Stimulated activated CD4-positive, alpha-beta T cell treated with anti-CD3 and anti-CD28 coated beads, Interleukin-12 subunit alpha, Interleukin-12 subunit beta, amount 100 ng/mL, for 4 hours (primary cell): ENCODE data around the gene LBHD1.
A peak's percentile ranks its signal among the peaks of the same experiment; 100 is the strongest.
"Not testable (repeated sequence)": the region's sequence is repeated elsewhere in the genome, so short reads cannot be mapped to it uniquely, and the experiment has no call there.

Experiments used
- DNase-seq: peaks from one replicate; pipeline ENCODE4 v3.0.0-alpha.2; 2020

The LBHD1 gene

DNA sequence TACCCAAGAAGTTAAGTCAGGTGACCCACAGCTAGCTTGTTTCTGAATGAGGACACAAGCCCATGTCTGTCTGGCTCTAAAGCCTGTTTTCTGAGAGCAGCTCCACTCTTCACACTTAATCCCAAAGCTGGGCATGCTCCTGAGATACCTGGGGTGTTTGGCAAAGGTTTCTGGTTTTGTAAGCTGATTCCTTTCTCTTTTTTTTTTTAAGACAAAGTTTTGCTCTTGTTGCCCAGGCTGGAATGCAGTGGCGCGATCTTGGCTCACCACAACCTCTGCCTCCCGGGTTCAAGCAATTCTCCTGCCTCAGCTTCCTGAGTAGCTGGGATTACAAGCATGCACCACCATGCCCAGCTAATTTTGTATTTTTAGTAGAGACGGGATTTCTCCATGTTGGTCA is 21.6 kb upstream of the LBHD1 start:
- not testable (repeated sequence) for DNase-seq

DNA sequence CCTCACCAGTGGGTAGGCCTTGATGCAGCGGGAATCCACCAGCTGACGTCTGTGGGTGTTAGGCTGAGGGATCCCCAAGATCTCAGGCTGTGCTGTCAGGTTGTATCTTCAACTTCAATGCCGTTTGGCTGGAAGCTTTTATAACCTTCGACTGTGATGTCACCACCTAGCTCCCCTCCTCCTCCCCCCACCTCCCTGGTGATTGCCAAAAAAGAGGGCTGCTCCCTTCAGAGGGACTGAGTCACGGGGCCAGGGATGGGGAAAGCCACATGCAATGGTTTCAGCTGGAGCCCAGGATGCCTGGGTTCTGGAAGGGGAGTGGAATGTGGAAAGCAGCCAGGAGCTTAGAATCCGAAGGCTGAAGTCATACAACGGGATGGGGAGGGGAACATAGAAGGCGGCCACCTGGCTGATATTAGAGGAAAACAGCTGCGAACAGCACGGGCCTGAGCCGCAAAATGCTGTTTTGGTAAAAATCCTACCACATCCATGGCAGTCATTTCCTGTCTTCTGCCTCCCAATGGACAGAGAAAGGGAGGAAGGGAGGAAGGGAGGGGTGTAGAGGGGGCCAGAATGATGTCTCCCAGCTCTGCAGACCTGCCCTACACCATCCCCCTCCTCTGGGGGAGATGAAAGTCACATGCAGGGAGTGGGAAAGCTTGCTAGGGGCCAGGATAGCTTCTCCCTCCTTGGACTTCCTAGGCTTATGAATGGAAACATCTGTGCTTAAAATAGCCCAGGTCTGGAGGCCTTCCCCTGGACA is 17.5 kb upstream of the LBHD1 start, which contains the start of gene LRRN4CL:
TSS of gene LRRN4CL (minus strand) at position 110 of the 763 bp plus-strand sequence. CDS start 1,022 bp downstream, outside the sequence.
- no peak for DNase-seq

DNA sequence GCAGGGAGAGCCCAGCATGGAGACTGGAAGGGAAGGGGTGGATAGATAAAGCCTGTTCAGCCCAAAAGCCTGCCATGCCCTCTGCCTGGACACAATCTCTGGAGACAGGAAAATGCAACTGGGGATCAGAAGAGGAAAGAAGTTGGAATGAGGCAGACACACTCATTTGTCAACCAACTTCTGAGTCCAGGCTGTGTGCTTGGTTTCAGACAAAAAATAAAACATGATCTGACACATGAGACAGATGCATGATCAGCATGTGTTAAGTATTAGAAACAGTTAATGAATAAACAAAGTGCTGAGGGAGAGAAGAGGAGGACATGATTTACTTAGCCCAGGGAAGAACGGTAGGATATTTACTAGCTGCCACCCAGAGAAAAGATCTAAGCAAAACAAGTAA is 16.4 kb upstream of the LBHD1 start:
- no peak for DNase-seq

DNA sequence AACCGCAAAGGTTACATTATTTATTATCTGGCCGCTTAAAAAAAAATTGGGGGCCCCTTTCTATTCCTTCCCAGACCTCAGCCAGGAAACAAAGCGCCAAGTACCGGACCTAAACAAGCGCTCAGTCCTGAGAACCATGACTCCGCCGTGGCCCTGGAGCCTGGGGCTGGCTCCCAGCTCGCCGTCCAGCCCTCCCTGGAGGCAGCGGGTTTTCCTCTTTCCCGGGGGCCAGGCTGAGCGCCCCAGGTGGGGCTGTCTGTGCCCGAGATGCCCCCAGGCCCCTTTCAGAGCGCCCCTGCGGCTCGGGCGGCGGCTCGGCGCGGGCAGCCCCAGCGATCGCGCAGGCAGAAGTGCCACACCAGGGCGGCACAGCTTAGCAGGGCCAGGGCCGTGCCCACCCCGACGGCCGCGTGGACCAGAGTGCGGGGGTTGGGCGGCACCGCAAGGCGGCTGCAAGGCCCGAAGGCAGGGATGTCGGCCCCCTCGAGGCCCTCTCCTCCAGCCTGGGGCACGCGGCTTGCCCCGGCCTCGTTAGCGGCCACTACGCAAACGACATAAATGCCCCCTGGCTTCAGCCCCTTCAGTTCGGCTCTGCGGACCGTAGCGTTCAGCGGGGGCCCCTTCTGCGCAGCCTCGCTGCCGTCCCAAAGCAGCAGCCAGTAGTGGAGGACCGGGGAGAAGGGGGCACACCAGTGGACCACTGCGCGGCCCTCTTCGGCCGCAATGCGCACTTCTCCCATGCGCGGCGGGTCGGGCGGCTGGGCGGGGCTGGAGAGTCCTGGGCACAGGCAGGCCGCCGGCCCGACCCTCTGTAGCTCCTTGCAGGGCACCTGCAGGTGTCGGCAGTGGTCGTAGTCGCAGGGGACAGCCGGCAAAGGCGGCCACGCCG is 15.7 kb upstream of the LBHD1 start:
- DNase-seq = no peak

DNA sequence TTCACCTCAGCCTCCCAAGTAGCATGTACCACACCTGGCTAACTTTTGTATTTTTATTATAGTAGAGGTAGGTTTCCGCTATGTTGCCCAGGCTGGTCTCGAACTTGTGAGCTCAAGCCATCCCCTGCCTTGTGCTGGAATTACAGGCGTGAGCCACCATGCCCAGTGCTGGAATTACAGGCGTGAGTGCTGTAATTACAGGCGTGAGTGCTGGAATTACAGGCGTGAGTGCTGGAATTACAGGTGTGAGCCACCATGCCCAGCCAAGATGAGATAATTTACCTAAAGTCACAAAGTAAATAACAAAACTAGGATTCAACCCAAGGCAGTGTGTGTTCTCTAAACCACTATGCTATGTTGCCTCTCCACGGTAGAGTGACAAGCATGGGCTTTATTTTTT is 10.5 kb upstream of the LBHD1 start:
- no peak for DNase-seq

DNA sequence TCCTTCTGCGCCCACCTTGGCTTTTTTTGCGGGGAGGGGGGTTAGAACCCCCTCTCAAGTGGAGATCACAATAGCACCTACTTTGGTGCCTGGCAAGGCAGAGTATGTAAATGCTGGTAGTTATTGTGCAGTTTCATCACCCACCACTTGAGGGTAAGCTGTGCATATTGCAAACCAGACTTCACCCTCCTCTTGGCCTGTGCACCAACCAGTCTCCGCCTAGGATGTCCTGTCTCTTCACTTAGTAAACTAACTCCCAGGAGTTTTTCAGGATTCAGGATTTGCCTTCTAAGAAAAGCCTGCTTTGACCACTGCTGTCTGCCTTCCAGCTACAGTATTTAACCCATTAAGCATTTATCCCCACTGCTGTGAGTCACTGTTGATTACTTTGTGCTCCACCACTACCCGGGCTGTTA is 8.8 kb upstream of the LBHD1 start:
- DNase-seq = no peak

DNA sequence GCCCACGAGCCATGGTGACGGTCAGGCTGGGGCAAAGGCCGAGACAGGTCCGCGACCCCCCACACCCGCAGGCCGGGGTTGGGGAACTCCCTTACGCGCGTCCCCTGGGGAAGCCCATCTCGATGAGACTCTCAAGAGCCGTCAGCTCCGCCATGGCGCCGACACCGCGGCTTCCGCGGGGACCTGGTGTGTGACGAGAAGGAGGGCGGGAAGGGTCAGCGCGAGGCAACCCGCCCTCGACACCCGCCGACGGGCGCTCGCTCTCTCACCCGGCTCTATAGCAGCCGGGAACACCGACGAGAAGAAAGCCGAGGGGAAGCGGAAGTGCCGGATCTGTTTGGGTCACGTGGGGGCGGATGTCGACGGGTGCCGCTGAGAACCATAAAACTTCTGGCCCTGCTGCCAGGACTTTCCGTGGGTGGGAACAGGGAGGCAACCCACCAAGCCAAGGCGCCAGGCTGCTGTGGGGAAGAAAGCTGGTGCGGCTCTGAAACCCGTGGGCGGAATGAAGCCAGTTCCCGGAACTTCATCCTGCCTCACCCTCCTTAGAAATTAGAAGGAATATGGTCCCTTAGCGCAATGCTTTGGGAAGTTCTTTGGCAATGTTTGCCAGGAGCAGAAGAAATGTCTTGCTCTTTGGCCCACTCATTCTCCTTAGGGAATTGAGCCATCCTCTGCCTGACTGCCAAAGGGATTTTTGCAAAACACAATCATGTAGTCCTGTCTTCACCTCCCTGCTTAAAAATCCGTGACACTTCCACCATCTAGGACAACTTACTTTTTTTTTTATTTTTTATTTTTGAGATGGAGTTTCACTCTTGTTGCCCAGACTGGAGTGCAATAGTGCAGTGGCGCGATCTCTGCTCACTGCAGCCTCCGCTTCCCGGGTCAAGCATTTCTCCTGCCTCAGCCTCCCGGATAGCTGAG is 7.0 kb upstream of the LBHD1 start, which contains the start of gene UBXN1:
TSS of gene UBXN1 (minus strand) at position 304 of the 927 bp plus-strand sequence. CDS start at position 154, 150 bp downstream.
- DNase-seq = peak; percentile 79

DNA sequence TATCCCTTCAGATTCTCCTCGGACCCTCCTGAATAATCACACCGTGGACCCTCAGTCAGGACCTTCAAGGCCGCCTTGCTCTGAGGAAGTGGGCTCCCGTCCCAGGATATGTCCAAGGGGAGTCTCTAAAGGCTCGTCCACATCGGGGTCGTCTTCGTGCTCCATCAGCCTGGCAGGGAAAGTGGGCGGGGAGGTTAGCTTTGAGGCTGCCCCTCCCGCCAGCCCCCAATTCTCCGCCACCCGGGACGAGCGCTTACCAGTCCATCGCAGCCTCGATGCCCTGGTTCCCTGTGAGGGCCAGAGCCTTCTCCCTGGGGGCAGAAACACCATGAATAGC is 6.3 kb upstream of the LBHD1 start:
- no peak for DNase-seq

DNA sequence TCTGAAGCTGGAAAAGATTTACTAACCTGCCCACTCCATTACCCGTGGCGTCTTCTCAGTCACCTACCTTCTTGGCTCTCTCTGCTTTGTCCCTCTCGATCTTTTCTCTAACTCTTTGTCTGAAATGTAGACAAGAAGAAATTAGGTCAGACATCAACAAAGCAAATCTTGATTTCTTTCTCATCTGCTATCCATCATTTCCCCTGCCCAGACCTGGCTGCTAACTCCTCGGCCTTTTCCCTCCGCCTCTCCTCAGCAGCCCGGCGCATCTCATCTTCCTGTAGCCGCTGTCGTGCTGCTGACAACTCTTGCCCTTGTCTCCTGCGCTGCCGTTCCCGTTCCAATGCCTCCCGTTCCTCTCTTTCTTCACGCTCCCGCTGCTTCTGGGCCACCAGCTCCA is 5.6 kb upstream of the LBHD1 start:
- DNase-seq = no peak

DNA sequence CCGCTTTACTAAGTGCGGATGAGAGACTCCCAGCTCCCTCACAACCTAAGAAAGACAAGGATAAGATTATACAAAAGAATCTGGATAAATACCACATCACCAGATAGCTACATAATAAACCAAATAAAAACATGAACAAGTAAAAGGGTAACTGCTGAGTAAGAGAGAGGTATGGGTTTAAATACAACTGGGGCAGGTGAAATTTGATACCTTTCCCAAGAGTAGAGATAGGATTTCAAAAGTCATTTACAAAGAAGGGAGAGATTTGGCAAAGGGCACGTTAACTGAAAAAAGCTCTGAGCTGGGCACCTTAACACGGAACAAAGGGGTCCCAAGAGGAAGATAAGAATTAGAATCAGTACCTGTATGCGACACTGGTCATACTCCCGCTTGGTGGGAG is 5.1 kb upstream of the LBHD1 start:
- no peak for DNase-seq

DNA sequence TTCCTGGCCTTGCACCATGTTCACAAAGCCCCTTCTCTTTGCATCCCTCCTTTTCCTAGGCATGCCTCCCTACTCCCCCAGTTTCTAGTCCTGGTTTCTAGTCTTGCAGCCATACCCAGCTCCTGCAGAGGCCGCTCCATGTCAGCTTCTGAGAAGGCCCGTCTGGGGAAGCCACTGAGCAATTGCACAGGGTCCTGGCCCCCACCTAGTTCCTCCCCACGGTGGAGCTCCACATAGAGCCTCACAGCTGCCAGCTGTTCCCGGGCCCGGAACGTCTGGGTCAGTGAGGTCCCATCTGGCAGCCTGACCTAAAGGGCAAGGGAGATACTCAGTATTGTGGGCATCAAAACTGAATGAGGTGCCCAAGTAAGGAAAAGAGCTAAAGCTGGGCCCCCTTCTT is 4.6 kb upstream of the LBHD1 start:
- DNase-seq = no peak

DNA sequence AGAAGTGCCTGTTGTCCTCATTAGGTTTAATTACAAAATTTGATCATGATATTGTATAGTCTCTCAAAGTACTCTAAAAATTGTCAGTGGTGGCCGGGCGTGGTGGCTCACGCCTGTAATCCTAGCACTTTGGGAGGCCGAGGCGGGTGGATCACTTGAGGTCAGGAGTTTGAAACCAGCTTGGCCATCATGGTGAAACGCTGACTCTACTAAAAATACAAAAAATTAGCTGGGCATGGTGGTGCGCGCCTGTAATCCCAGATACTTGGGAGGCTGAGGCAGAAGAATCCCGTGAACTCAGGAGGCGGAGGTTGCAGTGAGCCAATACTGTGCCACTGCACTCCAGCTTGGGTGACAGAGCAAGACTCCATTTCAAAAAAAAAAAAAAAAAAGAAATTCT is 3.3 kb upstream of the LBHD1 start:
- DNase-seq = not testable (repeated sequence)

DNA sequence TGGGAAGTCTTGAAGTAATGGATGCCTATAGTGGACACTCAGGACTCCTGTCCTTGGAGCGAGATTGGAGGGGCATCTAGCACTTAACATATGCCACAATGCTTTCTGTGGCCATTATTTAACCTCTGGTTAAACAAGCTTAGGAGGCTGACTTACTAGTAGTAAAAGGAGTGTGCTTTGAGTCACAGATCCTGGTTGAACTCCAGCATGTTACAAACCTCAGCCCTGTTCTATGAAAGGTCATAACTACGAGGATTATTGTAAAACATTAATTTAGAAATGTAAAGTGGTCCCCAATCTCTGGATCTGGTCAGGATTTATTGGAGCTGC is 1.1 kb upstream of the LBHD1 start:
- DNase-seq = no peak

DNA sequence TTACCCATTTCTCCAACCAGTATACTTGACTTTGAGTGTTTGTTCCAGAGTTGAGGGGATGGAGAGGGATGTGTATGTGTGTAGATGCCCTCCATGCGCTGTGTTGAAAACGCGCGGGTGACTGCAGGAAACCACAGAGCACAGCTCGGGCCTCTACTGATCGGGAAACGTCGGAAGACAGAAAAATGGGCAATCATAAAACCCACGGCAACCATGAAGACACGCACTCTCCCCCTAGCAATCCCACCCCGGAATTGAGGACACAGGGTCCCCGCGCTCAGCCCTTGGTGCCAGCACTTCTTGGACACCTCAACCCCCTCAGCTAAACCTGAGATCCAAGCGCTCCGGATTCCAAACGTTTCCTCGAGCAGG is 845 bp downstream of the LBHD1 start:
- no peak for DNase-seq

DNA sequence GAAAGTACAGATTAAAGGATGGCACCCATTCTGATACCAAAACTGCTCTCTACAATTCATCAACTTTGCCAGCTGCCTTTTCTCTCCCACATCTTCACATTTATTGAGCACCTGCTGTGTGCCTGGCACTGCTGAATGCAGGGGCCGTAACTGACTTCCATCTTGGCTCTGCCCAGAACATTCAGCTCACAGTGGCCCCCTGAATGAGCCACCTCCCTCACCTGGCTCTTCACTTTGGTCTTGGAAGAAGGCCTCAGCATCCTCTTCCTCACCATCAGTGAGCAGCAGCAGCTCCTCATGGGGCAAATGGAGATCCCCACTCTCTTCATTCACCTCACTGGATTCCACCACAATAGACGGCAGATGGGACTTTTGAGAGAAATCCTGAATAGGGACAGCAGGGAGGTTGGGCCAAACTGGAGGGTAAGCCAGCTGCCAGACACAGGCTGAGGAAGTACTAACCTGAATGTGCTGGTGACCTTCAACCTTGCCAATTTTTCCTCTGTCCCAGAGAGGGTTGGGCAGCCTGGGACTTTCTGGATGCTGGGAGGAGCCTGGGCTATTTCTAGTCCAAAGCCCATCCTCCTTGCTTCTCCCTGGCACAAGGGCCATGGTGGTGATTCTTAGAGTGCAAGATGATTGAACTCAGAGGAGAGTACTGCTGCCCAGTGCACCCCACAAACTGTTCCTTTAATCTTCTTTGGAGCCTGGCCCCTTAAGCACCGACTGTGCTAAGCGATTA is 2.5 kb downstream of the LBHD1 start:
- DNase-seq = no peak

DNA sequence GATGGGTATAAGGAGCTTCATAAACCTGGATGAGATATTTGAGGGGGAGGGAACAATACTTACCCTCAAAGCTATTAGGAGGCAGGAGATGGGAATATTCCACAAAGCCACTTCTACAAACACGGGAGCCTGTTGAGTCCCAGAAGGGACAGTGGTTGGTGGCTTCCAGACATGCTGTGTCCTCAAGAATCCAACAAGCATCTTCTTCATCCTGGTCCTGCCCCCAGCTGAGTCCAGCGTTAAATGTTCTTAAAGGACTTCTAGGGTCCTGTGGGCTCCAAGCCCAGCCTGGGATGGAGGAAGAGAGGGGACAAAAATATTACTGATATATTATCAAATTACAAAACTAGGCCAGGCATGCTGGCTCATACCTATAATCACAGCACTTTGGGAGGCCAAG is 4.6 kb downstream of the LBHD1 start:
- no peak for DNase-seq

DNA sequence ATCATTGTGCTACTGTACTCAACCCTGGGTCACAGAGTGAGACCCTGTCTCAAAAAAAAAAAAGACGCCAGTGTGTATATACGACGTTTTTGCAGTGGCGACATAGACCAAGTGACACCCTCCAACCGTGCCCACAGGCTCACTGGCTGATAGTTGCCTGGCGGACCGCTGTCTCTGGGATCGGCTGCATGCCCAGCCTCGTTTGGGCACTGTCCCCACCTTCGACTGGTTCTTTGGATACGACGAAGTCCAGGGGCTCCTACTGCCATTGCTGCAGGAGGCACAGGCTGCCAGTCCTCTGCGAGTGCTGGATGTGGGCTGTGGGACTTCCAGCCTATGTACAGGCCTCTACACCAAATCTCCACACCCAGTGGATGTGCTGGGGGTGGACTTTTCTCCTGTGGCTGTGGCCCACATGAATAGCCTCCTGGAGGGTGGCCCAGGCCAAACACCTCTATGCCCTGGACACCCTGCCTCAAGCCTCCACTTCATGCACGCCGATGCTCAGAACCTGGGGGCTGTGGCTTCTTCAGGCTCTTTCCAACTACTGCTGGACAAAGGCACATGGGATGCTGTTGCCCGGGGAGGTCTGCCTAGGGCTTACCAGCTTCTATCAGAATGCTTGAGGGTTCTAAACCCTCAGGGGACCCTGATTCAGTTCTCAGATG is 5.7 kb downstream of the LBHD1 start:
- no peak for DNase-seq

DNA sequence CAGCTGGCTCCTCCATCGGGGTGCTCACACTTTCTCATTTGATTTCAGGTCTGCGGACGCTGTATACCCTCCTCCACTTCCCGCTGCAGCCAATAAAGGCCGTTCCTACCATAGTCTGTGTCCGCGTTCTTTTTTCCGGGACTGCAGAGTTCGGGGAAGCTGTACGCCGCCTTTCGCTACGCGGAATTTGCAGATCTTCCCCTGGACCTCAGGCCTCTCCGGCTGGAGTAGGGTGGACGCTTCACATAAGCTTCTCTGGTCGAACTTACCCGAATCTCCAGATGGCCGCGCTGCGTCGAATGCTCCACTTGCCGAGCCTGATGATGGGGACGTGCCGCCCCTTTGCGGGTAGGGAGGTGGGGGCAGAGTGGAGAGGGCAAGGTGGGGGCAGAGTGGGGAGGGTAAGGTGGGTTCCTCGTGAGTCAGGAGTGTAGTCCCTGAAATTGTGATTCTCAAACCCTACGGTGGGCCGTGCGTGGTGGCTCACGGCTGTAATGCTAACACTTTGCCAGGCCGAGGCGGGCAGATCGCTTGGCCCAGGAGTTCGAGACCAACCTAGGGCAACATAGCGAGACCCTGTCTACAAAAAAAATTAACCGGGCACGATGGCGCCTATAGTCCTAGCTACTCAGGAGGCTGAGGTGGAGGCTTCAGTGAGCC is 6.3 kb downstream of the LBHD1 start:
- DNase-seq = peak; percentile 59

DNA sequence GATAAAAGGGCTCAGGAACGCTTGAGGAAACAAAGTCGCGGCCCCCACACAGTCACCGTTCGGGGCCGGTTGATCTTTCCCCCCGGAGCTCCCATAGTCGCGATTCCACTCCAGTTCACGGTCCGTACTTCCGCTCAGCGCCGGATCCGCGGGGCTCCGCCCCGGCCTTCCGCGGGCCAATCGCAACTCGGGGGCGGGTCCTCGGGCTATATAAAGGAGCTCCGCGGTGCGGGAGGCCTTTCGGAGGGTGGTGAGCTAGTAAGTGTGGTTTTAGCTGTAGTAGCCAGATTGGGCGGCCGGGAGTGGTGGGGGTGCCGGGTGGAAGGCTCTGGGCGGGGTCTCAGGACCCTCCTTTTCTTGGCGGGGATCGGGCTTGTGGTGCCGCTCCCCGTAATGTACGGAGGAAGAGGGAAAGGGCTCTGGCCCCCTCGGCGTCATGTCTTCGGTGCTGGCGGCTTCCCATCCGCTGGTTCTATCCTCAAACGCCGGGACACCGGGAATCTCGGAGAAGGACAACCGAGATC is 6.9 kb downstream of the LBHD1 start, which contains the start of the genes C11orf98 and CSKMT:
TSS of gene C11orf98 (minus strand) at position 136 of the 524 bp plus-strand sequence. CDS start at position 95, 41 bp downstream.
TSS of gene CSKMT (plus strand) at position 238 of the 524 bp plus-strand sequence. CDS start 568 bp downstream, outside the sequence.
- peak; percentile 95 for DNase-seq

DNA sequence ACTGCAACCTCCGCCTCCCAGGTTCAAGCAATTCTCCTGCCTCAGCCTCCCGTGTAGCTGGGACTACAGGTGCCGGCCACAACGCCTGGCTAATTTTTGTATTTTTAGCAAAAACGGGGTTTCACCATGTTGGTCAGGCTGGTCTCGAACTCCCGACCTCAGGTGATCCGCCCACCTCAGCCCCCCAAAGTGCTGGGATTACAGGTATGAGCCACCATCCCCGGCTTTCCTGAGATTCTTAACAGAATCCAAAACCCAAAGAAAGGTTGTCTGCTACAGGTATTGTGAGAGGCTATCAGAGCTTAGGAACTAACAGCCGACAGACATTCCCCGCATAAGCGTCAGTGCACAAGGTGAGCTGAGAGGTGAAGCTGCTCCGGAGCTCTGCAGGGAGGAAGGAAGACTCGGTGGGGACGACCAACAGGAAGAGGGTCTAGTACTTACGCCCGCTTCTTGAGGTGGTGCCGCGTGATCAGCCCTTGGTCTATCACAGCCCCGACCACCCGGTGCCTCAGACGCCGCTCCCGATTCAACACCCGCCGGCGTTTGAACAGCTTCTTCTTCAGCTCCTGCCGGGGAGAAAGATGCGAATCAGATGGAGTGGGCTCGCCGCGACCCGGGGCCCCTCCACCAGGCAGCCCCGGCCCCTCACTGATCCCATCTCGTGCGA is 7.5 kb downstream of the LBHD1 start:
- peak; percentile 38 for DNase-seq
